ENCODE measurements around the gene TRRAP. TPM values are rescaled to one million over a fixed set of nuclear protein-coding genes. Genes with fewer than 3 reads are reported as not detected.

TRRAP gene
- polyA plus RNA-seq, 2 of the 4 experiments (the other 2 are of a cell fraction), result 12.2 to 22.1 TPM

DNA sequence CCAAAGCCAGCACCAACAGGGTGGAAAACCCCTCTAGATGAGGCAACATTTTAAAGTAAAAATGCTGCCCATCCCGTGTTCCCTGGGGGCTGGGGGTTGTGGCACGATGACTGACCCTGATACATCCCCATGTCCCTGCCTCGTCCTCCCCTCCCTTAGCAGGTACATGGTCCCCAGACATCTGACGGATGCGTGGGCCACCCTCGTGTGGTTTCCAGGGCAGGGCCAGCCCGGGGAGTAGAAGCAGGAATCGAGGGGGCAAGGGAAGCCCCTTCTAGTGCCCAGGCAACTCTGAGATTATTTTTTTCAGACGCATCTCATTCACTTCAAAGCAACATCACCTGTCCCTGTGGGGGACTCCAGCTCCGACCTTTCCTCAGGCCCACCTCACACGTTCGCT lies 12.0 kb upstream of the TRRAP start:
- 77% methylated on average over 12 of the region's 12 CpGs for WGBS (ENCODE audit: missing lambda C conversion rate)
- no peak for FAIRE-seq
- no peak for DNase-seq (ENCODE audit: low read depth in 1 of 2, low spot score in 1 of 2)
- Histone ChIP-seq H3K4me2 (no peak overlapping the region), H3K4me3 (no peak overlapping the region), H3K27ac (no peak overlapping the region), H3K9me3 (no peaks in the 10 kb centered on the region), H3K4me1 (peaks cover 12% of the 10 kb centered on the region)
- ChIA-PET CTCF (interaction anchor here (1.1 kb wide), 1 partner anchor 12 kb away, joined by 3 read pairs; the partner anchor contains the start of gene TRRAP), POLR2A (no interaction called here)
- ATAC-seq, result no peak
- TF ChIP-seq, protein P1, sequence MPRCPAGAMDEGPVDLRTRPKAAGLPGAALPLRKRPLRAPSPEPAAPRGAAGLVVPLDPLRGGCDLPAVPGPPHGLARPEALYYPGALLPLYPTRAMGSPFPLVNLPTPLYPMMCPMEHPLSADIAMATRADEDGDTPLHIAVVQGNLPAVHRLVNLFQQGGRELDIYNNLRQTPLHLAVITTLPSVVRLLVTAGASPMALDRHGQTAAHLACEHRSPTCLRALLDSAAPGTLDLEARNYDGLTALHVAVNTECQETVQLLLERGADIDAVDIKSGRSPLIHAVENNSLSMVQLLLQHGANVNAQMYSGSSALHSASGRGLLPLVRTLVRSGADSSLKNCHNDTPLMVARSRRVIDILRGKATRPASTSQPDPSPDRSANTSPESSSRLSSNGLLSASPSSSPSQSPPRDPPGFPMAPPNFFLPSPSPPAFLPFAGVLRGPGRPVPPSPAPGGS (IDR thresholded peaks at IDR 0.05), result no peak
- TF ChIP-seq GATA3 (IDR thresholded peaks at IDR 0.05; ENCODE audit: borderline replicate concordance), result no peak
- TF ChIP-seq, protein P2, sequence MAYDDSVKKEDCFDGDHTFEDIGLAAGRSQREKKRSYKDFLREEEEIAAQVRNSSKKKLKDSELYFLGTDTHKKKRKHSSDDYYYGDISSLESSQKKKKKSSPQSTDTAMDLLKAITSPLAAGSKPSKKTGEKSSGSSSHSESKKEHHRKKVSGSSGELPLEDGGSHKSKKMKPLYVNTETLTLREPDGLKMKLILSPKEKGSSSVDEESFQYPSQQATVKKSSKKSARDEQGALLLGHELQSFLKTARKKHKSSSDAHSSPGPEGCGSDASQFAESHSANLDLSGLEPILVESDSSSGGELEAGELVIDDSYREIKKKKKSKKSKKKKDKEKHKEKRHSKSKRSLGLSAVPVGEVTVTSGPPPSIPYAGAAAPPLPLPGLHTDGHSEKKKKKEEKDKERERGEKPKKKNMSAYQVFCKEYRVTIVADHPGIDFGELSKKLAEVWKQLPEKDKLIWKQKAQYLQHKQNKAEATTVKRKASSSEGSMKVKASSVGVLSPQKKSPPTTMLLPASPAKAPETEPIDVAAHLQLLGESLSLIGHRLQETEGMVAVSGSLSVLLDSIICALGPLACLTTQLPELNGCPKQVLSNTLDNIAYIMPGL (CRISPR knock-in tag; IDR thresholded peaks at IDR 0.05; ENCODE audit: borderline replicate concordance), result no peak

DNA sequence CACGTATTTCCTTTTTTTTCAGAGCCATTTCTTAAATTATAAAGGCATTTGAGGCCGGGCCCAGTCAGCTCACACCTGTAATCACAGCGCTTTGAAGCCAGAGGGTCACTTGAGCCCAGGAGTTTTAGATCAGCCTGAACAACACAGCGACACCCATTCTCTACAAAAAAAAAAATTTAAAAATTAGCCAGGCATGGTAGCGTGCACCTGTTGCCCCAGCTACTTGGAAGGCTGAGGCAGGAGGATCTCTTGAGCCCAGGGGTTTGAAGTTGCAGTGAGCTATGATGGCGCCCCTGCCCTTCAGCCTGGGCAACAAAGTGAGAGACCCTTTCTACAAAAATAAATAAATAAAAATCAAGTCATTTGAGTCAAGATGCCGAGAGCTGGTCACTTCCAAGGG lies 11.6 kb upstream of the TRRAP start:
- ATAC-seq, result no peak
- CTCF ChIA-PET, result interaction anchor here (0.6 to 1.1 kb wide), 3 partner anchors 9 to 35 kb away, joined by 3 to 4 read pairs (median 3); partner anchors contain the start of gene TRRAP
- no peak for FAIRE-seq
- Histone ChIP-seq H3K4me1 (peaks cover 12% of the 10 kb centered on the region), H3K4me2 (no peak overlapping the region), H3K9me3 (no peaks in the 10 kb centered on the region), H3K4me3 (no peak overlapping the region), H3K27ac (no peak overlapping the region)
- POLR2A ChIA-PET, result no interaction called here
- no peak for TF ChIP-seq HOXB5 (CRISPR knock-in tag; IDR thresholded peaks at IDR 0.05)
- no peak for TF ChIP-seq HOXA7 (CRISPR knock-in tag; IDR thresholded peaks at IDR 0.05)
- TF ChIP-seq POLR2A (IDR thresholded peaks at IDR 0.05; ENCODE audit: low read length), result no peak
- no peak for TF ChIP-seq KDM5A (IDR thresholded peaks at IDR 0.05)
- no peak for DNase-seq (ENCODE audit: low read depth in 1 of 2, low spot score in 1 of 2)
- WGBS (ENCODE audit: missing lambda C conversion rate), result 84% methylated on average over 7 of the region's 7 CpGs

DNA sequence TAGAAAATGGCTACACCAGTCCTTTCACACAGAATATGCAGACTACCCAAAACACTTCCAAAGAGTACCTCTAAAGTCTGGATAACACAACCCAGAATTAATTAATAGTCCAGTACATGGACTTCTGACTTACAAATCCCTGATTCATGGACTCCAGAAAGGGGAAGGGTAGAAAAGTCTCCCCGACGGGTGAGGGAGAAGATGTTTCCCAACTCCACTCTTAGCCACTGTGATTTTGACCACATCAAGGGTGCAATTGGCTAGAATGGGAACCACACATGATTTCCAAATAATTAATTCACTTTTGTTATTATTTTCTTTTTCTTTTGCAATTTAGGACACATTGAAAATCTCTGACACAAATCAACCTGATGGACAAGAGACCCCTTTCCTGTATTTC lies 9.9 kb upstream of the TRRAP start:
- 79% methylated on average over 2 of the region's 2 CpGs for WGBS (ENCODE audit: missing lambda C conversion rate)
- Histone ChIP-seq H3K4me1 (peaks cover 12% of the 10 kb centered on the region), H3K4me3 (no peak overlapping the region), H3K4me2 (no peak overlapping the region), H3K9me3 (no peaks in the 10 kb centered on the region), H3K27ac (no peak overlapping the region)
- TF ChIP-seq PHF8 (IDR thresholded peaks at IDR 0.05; ENCODE audit: borderline replicate concordance, low read depth) (no peak), KDM1A (IDR thresholded peaks at IDR 0.05; ENCODE audit: low read depth) (no peak), ZSCAN20 (CRISPR knock-in tag; IDR thresholded peaks at IDR 0.05) (no peak), HDAC2 (IDR thresholded peaks at IDR 0.05) (no peak), SMC3 (IDR thresholded peaks at IDR 0.05) (no peak), CBX2 (IDR thresholded peaks at IDR 0.05; ENCODE audit: borderline replicate concordance, low read depth) (no peak), FOSL2 (IDR thresholded peaks at IDR 0.05) (no peak), FOSL2 (CRISPR knock-in tag; IDR thresholded peaks at IDR 0.05) (no peak)
- DNase-seq (ENCODE audit: low read depth in 1 of 2, low spot score in 1 of 2), result no peak
- FAIRE-seq, result no peak
- ATAC-seq, result no peak
- ChIA-PET CTCF (no interaction called here), POLR2A (no interaction called here)

DNA sequence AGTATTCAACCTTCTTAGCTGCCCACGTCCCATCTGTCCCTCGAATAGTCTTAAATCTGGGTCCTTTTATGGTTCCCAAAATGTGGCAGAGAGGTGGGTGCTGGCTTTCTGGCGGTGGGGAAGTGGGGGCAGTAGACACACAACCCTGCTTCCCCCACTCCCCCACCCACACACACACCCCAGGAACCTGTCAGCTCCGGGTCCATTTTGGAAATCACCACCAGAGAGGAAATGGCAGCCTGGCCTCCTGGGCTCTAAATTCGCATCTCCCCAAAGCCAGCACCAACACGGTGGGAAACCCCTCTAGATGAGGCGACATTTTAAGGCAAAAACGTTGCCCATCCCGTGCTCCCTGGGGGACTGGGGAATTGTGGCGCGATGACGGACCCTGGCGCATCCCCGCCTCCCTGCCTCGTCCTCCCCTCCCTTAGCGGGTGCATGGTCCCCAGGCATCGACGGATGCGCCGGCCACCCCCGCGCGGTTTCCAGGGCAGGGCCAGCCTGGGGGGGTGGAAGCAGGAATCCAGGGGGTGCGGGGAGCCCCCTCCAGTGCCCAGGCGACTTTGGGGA lies 9.2 kb upstream of the TRRAP start:
- peak overlapping the region in 1 of 2 experiments; percentile 87; a peak in 4 of 6 replicates for H3K27ac ChIP-seq
- peak overlapping the region; percentile 100 for H3K4me2 ChIP-seq
- CTCF ChIA-PET, result interaction anchor here (1.1 to 1.4 kb wide), 2 partner anchors 9 to 11 kb away, joined by 3 to 7 read pairs; partner anchors contain the start of gene TRRAP
- FAIRE-seq (no peak), DNase-seq (ENCODE audit: low read depth in 1 of 2, low spot score in 1 of 2) (no peak), ATAC-seq (no peak)
- peaks cover 12% of the 10 kb centered on the region for H3K4me1 ChIP-seq
- 72% methylated on average over 12 of the region's 25 CpGs for WGBS (ENCODE audit: missing lambda C conversion rate)
- POLR2A ChIA-PET, result no interaction called here
- peak overlapping the region; percentile 88 for H3K4me3 ChIP-seq
- no peaks in the 10 kb centered on the region for H3K9me3 ChIP-seq
- TF ChIP-seq KDM1A (IDR thresholded peaks at IDR 0.05; ENCODE audit: low read depth), result no peak
- TF ChIP-seq SMC3 (IDR thresholded peaks at IDR 0.05), result no peak
- TF ChIP-seq FOSB (CRISPR knock-in tag; IDR thresholded peaks at IDR 0.05), result no peak
- TF ChIP-seq RAD21 (conservative IDR thresholded peaks at IDR 0.05 in 1 of 2, IDR thresholded peaks at IDR 0.05 in 1 of 2), result no peak
- no peak for TF ChIP-seq FOSL2 (IDR thresholded peaks at IDR 0.05)
- TF ChIP-seq FOSL2 (CRISPR knock-in tag; IDR thresholded peaks at IDR 0.05), result no peak
- no peak for TF ChIP-seq FOXS1 (CRISPR knock-in tag; IDR thresholded peaks at IDR 0.05)
- no peak for TF ChIP-seq ZC3H11A (IDR thresholded peaks at IDR 0.05)
- TF ChIP-seq RNF2 (IDR thresholded peaks at IDR 0.05; ENCODE audit: borderline replicate concordance, low read depth), result no peak
- no peak for TF ChIP-seq CEBPB (IDR thresholded peaks at IDR 0.05)
- no peak for TF ChIP-seq JUNB (IDR thresholded peaks at IDR 0.05)
- TF ChIP-seq, protein P3, sequence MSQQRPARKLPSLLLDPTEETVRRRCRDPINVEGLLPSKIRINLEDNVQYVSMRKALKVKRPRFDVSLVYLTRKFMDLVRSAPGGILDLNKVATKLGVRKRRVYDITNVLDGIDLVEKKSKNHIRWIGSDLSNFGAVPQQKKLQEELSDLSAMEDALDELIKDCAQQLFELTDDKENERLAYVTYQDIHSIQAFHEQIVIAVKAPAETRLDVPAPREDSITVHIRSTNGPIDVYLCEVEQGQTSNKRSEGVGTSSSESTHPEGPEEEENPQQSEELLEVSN (IDR thresholded peaks at IDR 0.05; ENCODE audit: borderline replicate concordance, low read depth), result no peak
- no peak for TF ChIP-seq HOXB13 (CRISPR knock-in tag; IDR thresholded peaks at IDR 0.05; ENCODE audit: low read depth)
- no peak for TF ChIP-seq EHF (CRISPR knock-in tag; IDR thresholded peaks at IDR 0.05)
- TF ChIP-seq, protein P4, sequence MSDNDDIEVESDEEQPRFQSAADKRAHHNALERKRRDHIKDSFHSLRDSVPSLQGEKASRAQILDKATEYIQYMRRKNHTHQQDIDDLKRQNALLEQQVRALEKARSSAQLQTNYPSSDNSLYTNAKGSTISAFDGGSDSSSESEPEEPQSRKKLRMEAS (IDR thresholded peaks at IDR 0.05), result no peak
